Prostate gland (tissue), 2 donors: ENCODE results near the gene RGS17. TPM values are rescaled to one million over a fixed set of nuclear protein-coding genes. Genes with fewer than 3 reads are reported as not detected.

Source experiments
- DNase-seq: peaks from one replicate; pipeline ENCODE4 v3.0.0-alpha.2; 2019; ENCODE audit warnings: low spot score
- H3K27ac ChIP-seq, 2 donors: fragments of 200-600 bp; sonication (generic); 2 replicates each; pipeline ENCODE4 v1.5.1; 2017 to 2019
- H3K27me3 ChIP-seq: fragments of 200-600 bp; sonication (generic); replicated peaks from 2 replicates; pipeline ENCODE4 v1.5.1; 2019; ENCODE audit not compliant: insufficient read depth
- H3K36me3 ChIP-seq, 2 donors: fragments of 200-600 bp; sonication (generic); 1 replicate in 1 of 2; 2 replicates in 1 of 2; pipeline versions ENCODE4 v1.5.1 to v1.8.1; 2017 to 2019
- H3K4me1 ChIP-seq: fragments of 200-600 bp; sonication (generic); replicated peaks from 2 replicates; pipeline ENCODE4 v1.5.1; 2019
- H3K4me3 ChIP-seq, 2 donors: fragments of 200-600 bp; sonication (generic); 2 replicates each; pipeline ENCODE4 v1.5.1; 2017 to 2019
- H3K9me3 ChIP-seq: fragments of 200-600 bp; sonication (generic); 2 replicates; pipeline ENCODE4 v1.5.1; 2017
- POLR2A ChIP-seq: fragments of 450-650 bp; IDR thresholded peaks from one replicate; pipeline ENCODE4 v1.6.1; 2016; ENCODE audit warnings: antibody characterized with exemption, mild to moderate bottlenecking
- POLR2AphosphoS5 ChIP-seq: sonication (generic); formaldehyde crosslinking; IDR thresholded peaks from one replicate; pipeline ENCODE4 v1.6.1; 2017; ENCODE audit warnings: antibody characterized with exemption
- WGBS: methylation state at CpG from one replicate; pipeline ENCODE4 v1.1.5; 2018; 5-methylcytosine and 5-hydroxymethylcytosine counted together
- intact Hi-C: fragments of 100-400 bp; cut with DNase I; formaldehyde crosslinking; loops from one replicate; pipeline ENCODE4 v1.14.2; 2022
- total RNA-seq, 2 donors: library from RNA; depleted of rRNA; stranded (reverse); fragments of >200 nt; gene quantifications; one replicate each; pipeline ENCODE4 v1.1.0, GENCODE V29; 2016
- TF ChIP-seq, protein P1 (sequence below), 4 experiments: fragments of 200-600 bp in 2 of 4; fragments of 450-650 bp in 2 of 4; sonication (generic) in 2 of 4; IDR thresholded peaks; 1 replicate in 3 of 4; 2 replicates in 1 of 4; pipeline ENCODE4 v1.5.1; 2016 to 2019; ENCODE audit warnings: antibody characterized with exemption in 4 of 4, mild to moderate bottlenecking in 2 of 4, moderate library complexity in 2 of 4

RGS17 gene
- total RNA-seq, 2 donors from 2014 or later = 1.6 to 3.3 TPM

DNA sequence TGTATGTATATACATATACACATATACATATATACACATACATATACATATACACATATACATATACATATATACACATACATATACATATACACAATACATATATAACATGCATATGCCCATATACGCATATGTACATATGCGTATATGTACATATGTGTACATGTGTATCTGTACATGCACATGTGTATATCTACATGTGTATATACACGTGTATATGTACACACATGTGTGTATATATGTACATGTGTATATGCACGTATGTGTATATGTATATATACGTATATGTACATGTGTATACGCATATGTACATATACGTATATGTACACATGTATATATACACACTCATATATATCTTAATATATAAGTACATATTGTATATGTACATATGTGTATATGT lies 60.3 kb downstream of the RGS17 start:
- H3K9me3 ChIP-seq = no peaks in the 10 kb centered on the region
- intact Hi-C loops = no loop called here
- no peaks in the 10 kb centered on the region for H3K4me1 ChIP-seq
- DNase-seq = no peak
- no peak for TF ChIP-seq POLR2AphosphoS5
- TF ChIP-seq POLR2A = no peak
- TF ChIP-seq, protein P1, sequence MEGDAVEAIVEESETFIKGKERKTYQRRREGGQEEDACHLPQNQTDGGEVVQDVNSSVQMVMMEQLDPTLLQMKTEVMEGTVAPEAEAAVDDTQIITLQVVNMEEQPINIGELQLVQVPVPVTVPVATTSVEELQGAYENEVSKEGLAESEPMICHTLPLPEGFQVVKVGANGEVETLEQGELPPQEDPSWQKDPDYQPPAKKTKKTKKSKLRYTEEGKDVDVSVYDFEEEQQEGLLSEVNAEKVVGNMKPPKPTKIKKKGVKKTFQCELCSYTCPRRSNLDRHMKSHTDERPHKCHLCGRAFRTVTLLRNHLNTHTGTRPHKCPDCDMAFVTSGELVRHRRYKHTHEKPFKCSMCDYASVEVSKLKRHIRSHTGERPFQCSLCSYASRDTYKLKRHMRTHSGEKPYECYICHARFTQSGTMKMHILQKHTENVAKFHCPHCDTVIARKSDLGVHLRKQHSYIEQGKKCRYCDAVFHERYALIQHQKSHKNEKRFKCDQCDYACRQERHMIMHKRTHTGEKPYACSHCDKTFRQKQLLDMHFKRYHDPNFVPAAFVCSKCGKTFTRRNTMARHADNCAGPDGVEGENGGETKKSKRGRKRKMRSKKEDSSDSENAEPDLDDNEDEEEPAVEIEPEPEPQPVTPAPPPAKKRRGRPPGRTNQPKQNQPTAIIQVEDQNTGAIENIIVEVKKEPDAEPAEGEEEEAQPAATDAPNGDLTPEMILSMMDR (IDR thresholded peaks at IDR 0.05) = no peak
- H3K36me3 ChIP-seq = no peaks in the 10 kb centered on the region
- H3K4me3 ChIP-seq = no peak overlapping the region
- no peak overlapping the region for H3K27ac ChIP-seq
- WGBS = 94% methylated on average over 7 of the region's 7 CpGs
- no peaks in the 10 kb centered on the region for H3K27me3 ChIP-seq

DNA sequence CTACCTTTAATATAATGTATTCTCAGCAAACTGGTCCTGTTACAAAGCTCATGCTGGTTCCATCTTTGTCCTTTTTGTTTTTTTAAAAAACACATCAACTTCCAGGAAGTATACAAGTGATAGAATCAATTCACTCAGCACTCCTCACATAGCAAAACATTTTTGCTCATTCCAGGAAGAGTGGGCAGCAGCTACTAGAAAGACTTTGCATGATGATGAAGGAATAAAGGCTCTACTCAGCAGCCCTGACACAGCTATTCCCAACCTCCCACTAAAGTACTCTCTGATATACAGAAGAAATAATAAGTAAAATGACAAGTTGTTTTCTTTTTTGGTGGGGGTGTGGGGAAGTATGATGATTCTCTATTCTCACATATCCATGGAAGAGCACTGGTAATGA lies 61.2 kb downstream of the RGS17 start:
- Histone ChIP-seq H3K27me3 (no peaks in the 10 kb centered on the region), H3K27ac (no peak overlapping the region), H3K36me3 (no peaks in the 10 kb centered on the region), H3K9me3 (no peaks in the 10 kb centered on the region), H3K4me1 (no peaks in the 10 kb centered on the region), H3K4me3 (no peak overlapping the region)
- intact Hi-C loops = no loop called here
- TF ChIP-seq POLR2A (no peak), POLR2AphosphoS5 (no peak)
- TF ChIP-seq, protein P1 (IDR thresholded peaks at IDR 0.05) = no peak
- DNase-seq = no peak

- intact Hi-C loops = no loop called here
- Histone ChIP-seq H3K27me3 (no peaks in the 10 kb centered on the region), H3K4me1 (no peaks in the 10 kb centered on the region), H3K4me3 (no peak overlapping the region), H3K9me3 (no peaks in the 10 kb centered on the region), H3K36me3 (no peaks in the 10 kb centered on the region), H3K27ac (no peak overlapping the region)
- no peak for DNase-seq
- no peak for TF ChIP-seq POLR2A
- no peak for TF ChIP-seq POLR2AphosphoS5
- TF ChIP-seq, protein P1 (IDR thresholded peaks at IDR 0.05) = no peak
Observed at GRCh38 chr6:153065222-153065621, 65.9 kb downstream of the RGS17 start.

DNA sequence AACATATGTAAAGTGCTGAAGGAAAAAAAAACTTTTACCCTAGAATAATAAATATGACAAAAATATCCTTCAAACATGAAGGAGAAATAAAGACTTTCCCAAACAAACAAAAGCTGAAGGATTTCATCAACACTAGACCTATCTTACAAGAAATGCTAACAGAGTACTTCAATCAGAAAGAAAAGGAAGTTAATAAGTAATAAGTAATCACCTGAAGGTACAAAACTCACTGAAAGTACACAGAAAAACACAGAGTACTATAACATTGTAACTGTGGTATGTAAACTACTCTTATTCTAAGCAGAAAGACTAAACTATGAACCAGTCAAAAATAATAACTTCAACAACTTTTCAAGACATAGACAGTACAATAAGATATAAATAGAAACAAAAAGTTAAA lies 67.1 kb downstream of the RGS17 start:
- intact Hi-C loops = no loop called here
- no peak for TF ChIP-seq POLR2A
- no peak for DNase-seq
- Histone ChIP-seq H3K4me3 (no peak overlapping the region), H3K36me3 (no peaks in the 10 kb centered on the region), H3K9me3 (no peaks in the 10 kb centered on the region), H3K27ac (no peak overlapping the region), H3K27me3 (no peaks in the 10 kb centered on the region), H3K4me1 (no peaks in the 10 kb centered on the region)

- intact Hi-C loops = no loop called here
Observed at GRCh38 chr6:153062516-153062915, 68.6 kb downstream of the RGS17 start.

More at GRCh38 chr6:153062516-153062915, 68.6 kb downstream of the RGS17 start:
- DNase-seq = no peak
- Histone ChIP-seq H3K27ac (no peak overlapping the region), H3K27me3 (no peaks in the 10 kb centered on the region), H3K4me1 (no peaks in the 10 kb centered on the region), H3K9me3 (no peaks in the 10 kb centered on the region), H3K4me3 (no peak overlapping the region), H3K36me3 (no peaks in the 10 kb centered on the region)
- TF ChIP-seq POLR2A (no peak), POLR2AphosphoS5 (no peak)
- TF ChIP-seq, protein P1 (IDR thresholded peaks at IDR 0.05) = no peak
- WGBS = 100% methylated on average over 2 of the region's 2 CpGs
